H9 (cell line): ENCODE measurements around the gene ANKMY2. TPM values are rescaled to one million over a fixed set of nuclear protein-coding genes. Genes with fewer than 3 reads are reported as not detected.

ENCODE experiments used
- DNase-seq: peaks from one replicate; pipeline ENCODE4 v3.0.0-alpha.2; 2017
- H2AFZ ChIP-seq: one replicate; pipeline ENCODE4 v1.6.1; 2013; ENCODE audit warnings: mild to moderate bottlenecking, low read length, control low read depth, moderate library complexity
- H2AK5ac ChIP-seq: 2 replicates; pipeline ENCODE4 v1.6.1; 2013; ENCODE audit warnings: low read length, control low read depth, mixed read lengths; ENCODE audit not compliant: insufficient read length
- H2BK120ac ChIP-seq: one replicate; pipeline ENCODE4 v1.6.1; 2013; ENCODE audit warnings: low read depth, mild to moderate bottlenecking, low read length, control low read depth, inconsistent platforms; ENCODE audit not compliant: poor library complexity, severe bottlenecking
- H2BK12ac ChIP-seq: 2 replicates; pipeline ENCODE4 v1.6.1; 2013; ENCODE audit warnings: low read length, control low read depth, mixed read lengths, low read depth; ENCODE audit not compliant: insufficient read length
- H2BK15ac ChIP-seq: 2 replicates; pipeline ENCODE4 v1.6.1; 2013; ENCODE audit warnings: low read depth, low read length, control low read depth
- H2BK20ac ChIP-seq: one replicate; pipeline ENCODE4 v1.6.1; 2013; ENCODE audit warnings: low read depth, mild to moderate bottlenecking, low read length, control low read depth, inconsistent platforms; ENCODE audit not compliant: poor library complexity, severe bottlenecking
- H2BK5ac ChIP-seq: 2 replicates; pipeline ENCODE4 v1.6.1; 2013; ENCODE audit warnings: low read length, control low read depth, mixed read lengths; ENCODE audit not compliant: insufficient read length
- H3K14ac ChIP-seq: 2 replicates; pipeline ENCODE4 v1.6.1; 2013; ENCODE audit warnings: low read length, control low read depth; ENCODE audit not compliant: insufficient read depth
- H3K18ac ChIP-seq: 2 replicates; pipeline ENCODE4 v1.6.1; 2013; ENCODE audit warnings: low read depth, mild to moderate bottlenecking, mixed read lengths, low read length, control low read depth; ENCODE audit not compliant: insufficient read length
- H3K23ac ChIP-seq: 2 replicates; pipeline ENCODE4 v1.6.1; 2013; ENCODE audit warnings: low read length, control low read depth, mixed read lengths, low read depth; ENCODE audit not compliant: insufficient read length
- H3K23me2 ChIP-seq: 2 replicates; pipeline ENCODE4 v1.6.1; 2013; ENCODE audit warnings: low read depth, mild to moderate bottlenecking, mixed read lengths, low read length, control low read depth; ENCODE audit not compliant: insufficient read length, poor library complexity, severe bottlenecking
- H3K27ac ChIP-seq: 2 replicates; pipeline ENCODE4 v1.5.1; 2013; ENCODE audit warnings: low read length, control low read depth, mixed read lengths, low read depth; ENCODE audit not compliant: insufficient read length
- H3K27me3 ChIP-seq: 2 replicates; pipeline ENCODE4 v1.6.1; 2013; ENCODE audit warnings: low read length, control low read depth, inconsistent platforms; ENCODE audit not compliant: insufficient read depth
- H3K4ac ChIP-seq: 2 replicates; pipeline ENCODE4 v1.6.1; 2013; ENCODE audit warnings: low read depth, mild to moderate bottlenecking, control low read depth, inconsistent platforms, low read length, moderate library complexity
- H3K4me1 ChIP-seq: 2 replicates; pipeline ENCODE4 v1.6.1; 2013; ENCODE audit warnings: low read length, control low read depth, inconsistent platforms; ENCODE audit not compliant: insufficient read depth
- H3K4me2 ChIP-seq: 2 replicates; pipeline ENCODE4 v1.6.1; 2013; ENCODE audit warnings: low read length, control low read depth, mixed read lengths; ENCODE audit not compliant: insufficient read length, insufficient read depth
- H3K56ac ChIP-seq: 2 replicates; pipeline ENCODE4 v1.6.1; 2013; ENCODE audit warnings: low read depth, mild to moderate bottlenecking, mixed read lengths, low read length, control low read depth; ENCODE audit not compliant: insufficient read length
- H3K79me1 ChIP-seq: 2 replicates; pipeline ENCODE4 v1.6.1; 2013; ENCODE audit warnings: low read depth, mild to moderate bottlenecking, moderate library complexity, low read length, control low read depth, inconsistent platforms; ENCODE audit not compliant: insufficient read depth, poor library complexity, severe bottlenecking
- H3K79me2 ChIP-seq: 2 replicates; pipeline ENCODE4 v1.6.1; 2013; ENCODE audit warnings: low read length, control low read depth, inconsistent platforms; ENCODE audit not compliant: insufficient read depth
- H3K9ac ChIP-seq: 2 replicates; pipeline ENCODE4 v1.6.1; 2013; ENCODE audit warnings: low read length, control low read depth, mixed read lengths; ENCODE audit not compliant: insufficient read length; ENCODE audit errors: extremely low read depth
- H3K9me3 ChIP-seq: one replicate; pipeline ENCODE4 v1.6.1; 2013; ENCODE audit warnings: low read depth, low read length, inconsistent platforms; ENCODE audit not compliant: control insufficient read depth
- H3T11ph ChIP-seq: one replicate; pipeline ENCODE4 v1.6.1; 2013; ENCODE audit warnings: mild to moderate bottlenecking, low read length, control low read depth, inconsistent platforms
- H4K20me1 ChIP-seq: one replicate; pipeline ENCODE4 v1.6.1; 2013; ENCODE audit not compliant: control insufficient read depth, insufficient read length, insufficient read depth
- H4K5ac ChIP-seq: 2 replicates; pipeline ENCODE4 v1.6.1; 2013; ENCODE audit warnings: low read depth, mild to moderate bottlenecking, mixed read lengths, low read length, control low read depth; ENCODE audit not compliant: insufficient read length
- H4K8ac ChIP-seq: replicated peaks from 2 replicates; pipeline ENCODE4 v1.6.1; 2013; ENCODE audit warnings: low read length, control low read depth, mixed read lengths, low read depth; ENCODE audit not compliant: insufficient read length
- H4K91ac ChIP-seq: 2 replicates; pipeline ENCODE4 v1.6.1; 2013; ENCODE audit warnings: low read depth, mild to moderate bottlenecking, moderate library complexity, mixed read lengths, low read length, control low read depth; ENCODE audit not compliant: insufficient read length
- H3K27ac Mint-ChIP-seq, 3 experiments: 2 replicates in 2 of 3; 3 replicates in 1 of 3; pipeline ENCODE4 v1.8.0; 2020 to 2021; ENCODE audit warnings: mixed read lengths in 3 of 3, mild to moderate bottlenecking in 1 of 3, moderate library complexity in 1 of 3
- H3K27me3 Mint-ChIP-seq: 2 replicates; pipeline ENCODE4 v1.8.0; 2021; ENCODE audit warnings: low read depth, mild to moderate bottlenecking, moderate library complexity, mixed read lengths
- H3K36me3 Mint-ChIP-seq, 3 experiments: 2 replicates in 2 of 3; 3 replicates in 1 of 3; pipeline ENCODE4 v1.8.0; 2020 to 2021; ENCODE audit warnings: low read depth in 3 of 3, mixed read lengths in 3 of 3; ENCODE audit not compliant: insufficient read depth in 1 of 3
- H3K4me1 Mint-ChIP-seq, 2 experiments: 2 replicates each; pipeline ENCODE4 v1.8.0; 2020; ENCODE audit warnings: mixed read lengths in 2 of 2
- H3K4me3 Mint-ChIP-seq, 2 experiments: 2 replicates in 1 of 2; 3 replicates in 1 of 2; pipeline ENCODE4 v1.8.0; 2020 to 2021; ENCODE audit warnings: mild to moderate bottlenecking in 2 of 2, mixed read lengths in 2 of 2, moderate library complexity in 1 of 2
- H3K9me3 Mint-ChIP-seq, 2 experiments: 2 replicates in 1 of 2; 3 replicates in 1 of 2; pipeline ENCODE4 v1.8.0; 2020; ENCODE audit warnings: mild to moderate bottlenecking in 2 of 2, mixed read lengths in 2 of 2, moderate library complexity in 1 of 2
- WGBS: extraction: QIAGEN DNeasy Blood & Tissue Kit; methylation state at CpG from one replicate; pipeline ENCODE4 v1.1.7; 2013; ENCODE audit warnings: missing lambda C conversion rate, low lambda C conversion rate, mixed read lengths; ENCODE audit not compliant: insufficient read length; ENCODE audit errors: extremely low coverage; 5-methylcytosine and 5-hydroxymethylcytosine counted together
- total RNA-seq: library from RNA; stranded (reverse); gene quantifications from 2 replicates; pipeline ENCODE4 v1.2.1, GENCODE V29; 2021
- TF ChIP-seq, protein P1 (sequence below): fragments of 200-600 bp; sonication (generic); conservative IDR thresholded peaks from 3 replicates; pipeline ENCODE4 v1.8.0; 2021; ENCODE audit warnings: antibody characterized with exemption, mild to moderate bottlenecking

The ANKMY2 gene
- total RNA-seq, 1 experiment from 2014 or later, result 12.7 TPM

DNA sequence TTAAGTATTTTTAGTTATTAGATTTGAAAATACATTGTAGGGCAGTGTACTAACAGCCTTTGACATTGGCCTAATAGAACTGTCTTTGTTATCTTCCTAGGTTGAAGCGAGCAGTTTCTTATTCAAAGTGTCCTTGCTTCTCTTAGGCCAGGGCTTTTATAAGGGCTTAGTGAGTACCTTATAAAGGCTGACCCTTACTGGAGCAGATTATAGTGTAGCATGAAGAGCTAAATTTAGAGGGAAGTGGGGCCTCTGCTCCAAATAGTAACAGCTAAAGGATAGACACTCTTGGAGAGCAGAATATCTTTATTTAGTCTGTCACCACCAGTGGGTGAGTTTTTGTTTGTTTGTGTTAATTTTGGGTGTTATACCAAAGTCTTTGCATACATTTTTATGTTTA lies 16.4 kb upstream of the ANKMY2 start:
- no peak overlapping the region for H2BK15ac ChIP-seq
- H3K27ac ChIP-seq, result no peak overlapping the region
- no peak for DNase-seq
- H4K91ac ChIP-seq, result no peak overlapping the region
- H3K14ac ChIP-seq, result no peak overlapping the region
- H2BK5ac ChIP-seq, result no peak overlapping the region
- no peaks in the 10 kb centered on the region for H4K20me1 ChIP-seq
- no peak overlapping the region for H3K4me3 Mint-ChIP-seq
- TF ChIP-seq, protein P1, sequence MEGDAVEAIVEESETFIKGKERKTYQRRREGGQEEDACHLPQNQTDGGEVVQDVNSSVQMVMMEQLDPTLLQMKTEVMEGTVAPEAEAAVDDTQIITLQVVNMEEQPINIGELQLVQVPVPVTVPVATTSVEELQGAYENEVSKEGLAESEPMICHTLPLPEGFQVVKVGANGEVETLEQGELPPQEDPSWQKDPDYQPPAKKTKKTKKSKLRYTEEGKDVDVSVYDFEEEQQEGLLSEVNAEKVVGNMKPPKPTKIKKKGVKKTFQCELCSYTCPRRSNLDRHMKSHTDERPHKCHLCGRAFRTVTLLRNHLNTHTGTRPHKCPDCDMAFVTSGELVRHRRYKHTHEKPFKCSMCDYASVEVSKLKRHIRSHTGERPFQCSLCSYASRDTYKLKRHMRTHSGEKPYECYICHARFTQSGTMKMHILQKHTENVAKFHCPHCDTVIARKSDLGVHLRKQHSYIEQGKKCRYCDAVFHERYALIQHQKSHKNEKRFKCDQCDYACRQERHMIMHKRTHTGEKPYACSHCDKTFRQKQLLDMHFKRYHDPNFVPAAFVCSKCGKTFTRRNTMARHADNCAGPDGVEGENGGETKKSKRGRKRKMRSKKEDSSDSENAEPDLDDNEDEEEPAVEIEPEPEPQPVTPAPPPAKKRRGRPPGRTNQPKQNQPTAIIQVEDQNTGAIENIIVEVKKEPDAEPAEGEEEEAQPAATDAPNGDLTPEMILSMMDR, result no peak
- no peaks in the 10 kb centered on the region for H3K27me3 Mint-ChIP-seq
- no peak overlapping the region for H3T11ph ChIP-seq
- no peak overlapping the region for H3K23ac ChIP-seq
- no peaks in the 10 kb centered on the region for H3K9me3 Mint-ChIP-seq
- no peak overlapping the region for H4K5ac ChIP-seq
- no peak overlapping the region; a peak in 2 of 7 replicates for H3K27ac Mint-ChIP-seq
- no CpG with 5 or more reads among the region's 1 CpG for WGBS
- H3K9me3 ChIP-seq, result no peaks in the 10 kb centered on the region
- H3K79me1 ChIP-seq, result peaks cover 3% of the 10 kb centered on the region
- no peaks in the 10 kb centered on the region for H3K23me2 ChIP-seq
- no peak overlapping the region for H2BK20ac ChIP-seq
- no peak overlapping the region for H3K9ac ChIP-seq
- H2BK12ac ChIP-seq, result no peak overlapping the region
- H2AK5ac ChIP-seq, result no peak overlapping the region
- no peak overlapping the region for H2BK120ac ChIP-seq
- peaks cover 31 to 34% of the 10 kb centered on the region in 2 experiments for H3K4me1 Mint-ChIP-seq
- no peaks in the 10 kb centered on the region for H3K27me3 ChIP-seq
- H3K4ac ChIP-seq, result no peak overlapping the region
- H2AFZ ChIP-seq, result no peak overlapping the region
- no peak overlapping the region for H3K4me2 ChIP-seq
- no peak overlapping the region for H4K8ac ChIP-seq
- H3K4me1 ChIP-seq, result peaks cover 2% of the 10 kb centered on the region; the same call in 1 of the 2 replicates
- H3K18ac ChIP-seq, result no peak overlapping the region
- H3K36me3 Mint-ChIP-seq, result peaks cover 7 to 11% (median 9%) of the 10 kb centered on the region in 3 experiments; a peak in 6 of 7 replicates
- H3K79me2 ChIP-seq, result no peaks in the 10 kb centered on the region; the same call in 1 of the 2 replicates
- H3K56ac ChIP-seq, result no peak overlapping the region
